ENCODE data around the gene HAUS7.

HAUS7 gene

GRCh38 chrX:153446950-153447580 is 23.3 kb downstream of the HAUS7 start:
- Histone ChIP-seq H3K9ac (ENCODE audit: low read length) (no peak overlapping the region), H3K9me3 (ENCODE audit: control insufficient read depth, low read length) (no peaks in the 10 kb centered on the region), H3K4me3 (ENCODE audit: low read length) (no peak overlapping the region), H3K36me3 (ENCODE audit: control insufficient read depth, insufficient read depth, low read length) (no peaks in the 10 kb centered on the region), H3K4me1 (ENCODE audit: control insufficient read depth, insufficient read depth, low read length) (no peaks in the 10 kb centered on the region), H3K27me3 (ENCODE audit: control insufficient read depth, insufficient read depth, low read length) (no peaks in the 10 kb centered on the region)

DNA sequence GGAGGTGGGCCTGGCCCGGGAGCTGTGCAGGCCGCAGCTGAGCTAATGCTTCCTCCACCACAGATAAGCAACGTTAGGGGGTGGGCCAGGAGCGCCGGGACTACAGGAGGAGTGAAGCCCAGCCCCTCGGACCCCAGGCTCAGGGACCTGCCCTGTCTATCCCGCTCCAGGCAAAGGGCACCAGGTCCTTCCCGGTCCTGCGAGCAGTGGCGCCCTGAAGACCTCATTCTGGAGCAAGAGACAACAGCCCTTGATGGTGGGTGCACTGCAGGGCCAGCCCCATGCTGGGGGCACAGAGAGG is 23.8 kb downstream of the HAUS7 start:
- no peaks in the 10 kb centered on the region for H3K9me3 ChIP-seq (ENCODE audit: control insufficient read depth, low read length)
- H3K4me1 ChIP-seq (ENCODE audit: control insufficient read depth, insufficient read depth, low read length), result no peaks in the 10 kb centered on the region
- H3K27me3 ChIP-seq (ENCODE audit: control insufficient read depth, insufficient read depth, low read length), result no peaks in the 10 kb centered on the region
- no peak overlapping the region for H3K9ac ChIP-seq (ENCODE audit: low read length)
- no peaks in the 10 kb centered on the region for H3K36me3 ChIP-seq (ENCODE audit: control insufficient read depth, insufficient read depth, low read length)
- no peak overlapping the region for H3K4me3 ChIP-seq (ENCODE audit: low read length)

DNA sequence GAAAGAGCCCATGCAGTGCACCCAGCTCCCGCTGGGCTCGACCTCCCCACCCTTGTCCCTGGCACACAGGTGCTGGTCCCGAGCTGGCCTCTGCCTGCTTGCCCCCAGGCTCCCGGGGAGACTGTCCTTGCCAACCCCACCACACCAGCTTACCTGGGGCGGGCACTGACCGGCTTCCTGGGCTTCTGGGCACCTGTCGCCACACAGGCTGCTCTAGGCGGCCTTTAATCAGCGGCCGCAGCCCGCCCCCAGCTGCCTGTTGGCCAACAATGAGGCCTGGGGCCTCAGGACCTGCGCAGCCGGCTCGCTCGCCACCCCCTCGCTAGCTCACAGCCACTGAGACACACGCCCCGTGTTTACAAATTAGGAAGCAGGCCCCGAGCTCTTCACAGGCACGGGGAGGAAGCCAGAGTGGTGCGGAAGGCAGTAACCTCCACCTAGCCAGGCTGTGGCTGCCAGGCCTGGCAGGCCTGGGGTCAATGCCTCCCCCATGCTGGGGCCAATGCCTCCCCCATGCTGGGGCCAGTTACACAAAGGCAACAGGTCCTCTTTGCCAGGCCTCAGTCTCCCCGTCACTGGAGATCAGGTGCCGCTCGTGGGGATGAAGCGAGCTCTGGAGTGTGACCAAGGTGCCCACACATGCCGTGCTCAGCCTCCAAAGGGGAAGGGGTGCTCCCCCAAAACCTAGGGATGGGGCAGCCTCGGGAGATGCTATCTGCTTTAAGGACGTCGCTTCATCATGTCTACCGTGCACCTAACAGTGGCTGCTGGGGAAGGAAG is 24.3 kb downstream of the HAUS7 start, which contains the start of gene TREX2:
Gene TREX2 (minus strand): TSS at position 201 of the 780 bp plus-strand sequence. CDS start 626 bp downstream, outside the sequence.
- Histone ChIP-seq H3K36me3 (ENCODE audit: control insufficient read depth, insufficient read depth, low read length) (no peaks in the 10 kb centered on the region), H3K4me1 (ENCODE audit: control insufficient read depth, insufficient read depth, low read length) (no peaks in the 10 kb centered on the region), H3K4me3 (ENCODE audit: low read length) (no peak within 1 kb of the TSS), H3K9ac (ENCODE audit: low read length) (no peak within 1 kb of the TSS), H3K27me3 (ENCODE audit: control insufficient read depth, insufficient read depth, low read length) (no peaks in the 10 kb centered on the region), H3K9me3 (ENCODE audit: control insufficient read depth, low read length) (no peaks in the 10 kb centered on the region)

DNA sequence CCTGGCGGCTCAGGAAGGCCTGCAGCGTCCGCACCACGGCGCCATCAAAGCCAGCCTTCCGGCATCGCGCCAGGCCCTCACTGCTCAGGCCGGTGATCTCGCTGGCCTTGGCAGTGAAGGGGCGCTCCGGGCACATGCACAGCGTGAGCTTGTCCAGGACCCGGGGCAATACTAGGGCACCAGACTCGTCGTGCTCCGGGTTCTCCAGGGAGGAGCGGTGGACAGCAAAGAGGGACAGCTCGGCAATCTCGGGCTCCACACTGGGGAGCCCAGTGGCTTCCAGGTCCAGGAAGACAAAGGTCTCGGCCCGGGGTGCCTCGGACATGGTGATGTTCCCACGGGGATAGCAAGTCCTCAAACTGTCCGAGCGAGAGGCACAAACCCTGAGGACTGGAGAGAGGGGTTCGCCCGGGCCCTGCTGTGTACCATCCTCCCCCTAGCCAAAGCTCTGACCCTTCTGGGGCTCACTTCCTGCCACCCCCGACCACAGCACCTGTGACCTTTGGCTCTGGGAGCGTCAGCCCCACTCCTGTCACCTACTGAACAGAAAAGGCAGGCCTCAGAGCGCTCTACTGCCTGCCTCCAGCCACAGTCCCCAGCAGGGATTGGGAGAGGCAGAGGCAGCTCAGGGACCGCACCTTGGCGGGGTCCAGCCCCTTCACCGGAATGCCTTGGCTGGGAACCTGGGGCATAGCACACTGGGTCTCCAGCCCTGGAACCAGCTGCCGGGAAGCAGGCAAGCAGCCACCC is 25.1 kb downstream of the HAUS7 start:
- no peaks in the 10 kb centered on the region for H3K9me3 ChIP-seq (ENCODE audit: control insufficient read depth, low read length)
- no peak overlapping the region for H3K9ac ChIP-seq (ENCODE audit: low read length)
- no peak overlapping the region for H3K4me3 ChIP-seq (ENCODE audit: low read length)
- H3K4me1 ChIP-seq (ENCODE audit: control insufficient read depth, insufficient read depth, low read length), result no peaks in the 10 kb centered on the region
- no peaks in the 10 kb centered on the region for H3K27me3 ChIP-seq (ENCODE audit: control insufficient read depth, insufficient read depth, low read length)
- no peaks in the 10 kb centered on the region for H3K36me3 ChIP-seq (ENCODE audit: control insufficient read depth, insufficient read depth, low read length)

DNA sequence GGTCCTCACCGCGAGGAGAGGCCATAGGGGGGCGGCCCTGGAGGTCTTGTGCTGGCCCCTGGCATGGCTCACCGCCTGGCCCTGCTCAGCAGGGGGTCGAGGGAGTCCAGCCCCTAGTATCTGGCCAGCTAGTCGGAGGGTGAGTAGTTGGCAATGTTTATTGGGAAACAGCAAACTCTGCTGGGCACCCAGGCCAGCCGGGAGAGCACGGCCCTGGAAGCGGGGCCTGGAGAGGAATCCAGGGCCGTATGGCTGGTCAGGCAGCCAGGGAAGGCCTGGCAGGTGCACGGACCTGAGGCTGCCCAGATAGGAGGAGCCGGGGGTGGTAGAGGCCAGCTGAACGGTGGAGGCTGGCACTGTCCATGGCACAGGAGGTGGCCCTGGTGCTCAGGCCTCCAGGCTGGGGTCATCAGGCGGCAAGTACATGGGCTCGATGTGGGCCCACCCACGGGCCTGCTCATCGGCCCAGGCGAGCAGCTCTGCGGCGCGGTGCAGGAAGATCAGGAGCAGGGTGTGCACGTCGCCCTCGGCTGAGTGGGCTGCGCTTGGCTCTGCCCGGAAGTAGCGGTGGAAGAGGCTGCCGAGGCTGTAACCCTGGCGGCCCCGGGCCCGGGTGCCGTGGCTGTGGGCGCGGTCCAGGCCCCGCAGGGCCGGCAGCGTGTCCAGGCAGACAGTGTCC is 25.9 kb downstream of the HAUS7 start:
- H3K36me3 ChIP-seq (ENCODE audit: control insufficient read depth, insufficient read depth, low read length), result no peaks in the 10 kb centered on the region

GRCh38 chrX:153443476-153444332 is 26.7 kb downstream of the HAUS7 start:
- Histone ChIP-seq H3K4me3 (ENCODE audit: low read length) (no peak overlapping the region), H3K4me1 (ENCODE audit: control insufficient read depth, insufficient read depth, low read length) (no peaks in the 10 kb centered on the region), H3K9me3 (ENCODE audit: control insufficient read depth, low read length) (no peaks in the 10 kb centered on the region), H3K9ac (ENCODE audit: low read length) (no peak overlapping the region), H3K27me3 (ENCODE audit: control insufficient read depth, insufficient read depth, low read length) (no peaks in the 10 kb centered on the region), H3K36me3 (ENCODE audit: control insufficient read depth, insufficient read depth, low read length) (no peaks in the 10 kb centered on the region)

More for the DNA sequence above, 25.9 kb downstream of the HAUS7 start:
- H3K9ac ChIP-seq (ENCODE audit: low read length), result no peak overlapping the region
- H3K9me3 ChIP-seq (ENCODE audit: control insufficient read depth, low read length), result no peaks in the 10 kb centered on the region
- no peaks in the 10 kb centered on the region for H3K27me3 ChIP-seq (ENCODE audit: control insufficient read depth, insufficient read depth, low read length)
- H3K4me3 ChIP-seq (ENCODE audit: low read length), result no peak overlapping the region
- no peaks in the 10 kb centered on the region for H3K4me1 ChIP-seq (ENCODE audit: control insufficient read depth, insufficient read depth, low read length)

- H3K9ac ChIP-seq (ENCODE audit: low read length), result no peak overlapping the region
- H3K27me3 ChIP-seq (ENCODE audit: control insufficient read depth, insufficient read depth, low read length), result no peaks in the 10 kb centered on the region
- H3K9me3 ChIP-seq (ENCODE audit: control insufficient read depth, low read length), result no peaks in the 10 kb centered on the region
- H3K4me1 ChIP-seq (ENCODE audit: control insufficient read depth, insufficient read depth, low read length), result no peaks in the 10 kb centered on the region
- no peak overlapping the region for H3K4me3 ChIP-seq (ENCODE audit: low read length)
- no peaks in the 10 kb centered on the region for H3K36me3 ChIP-seq (ENCODE audit: control insufficient read depth, insufficient read depth, low read length)
Measured at GRCh38 chrX:153442463-153442862, 27.9 kb downstream of the HAUS7 start.

DNA sequence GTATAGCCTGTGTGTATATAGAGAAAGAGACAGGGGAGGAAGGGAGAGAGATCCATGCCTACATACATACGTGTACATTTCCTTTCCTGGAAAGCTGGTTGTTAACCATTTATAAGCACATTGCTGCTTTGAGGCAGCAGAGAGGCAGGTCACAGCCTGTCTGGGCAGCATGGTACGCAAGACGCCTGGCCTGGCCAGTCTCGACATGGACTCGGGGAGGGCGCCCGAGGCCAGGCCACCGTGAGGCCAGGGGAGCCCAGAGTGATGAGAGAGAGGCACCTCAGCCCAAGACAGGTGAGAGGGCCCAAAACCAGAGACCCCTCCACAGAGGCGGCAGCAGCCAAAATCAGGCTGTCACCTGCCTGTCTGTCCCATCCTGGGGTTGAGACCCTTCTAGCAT is 28.4 kb downstream of the HAUS7 start:
- Histone ChIP-seq H3K4me3 (ENCODE audit: low read length) (no peak overlapping the region), H3K4me1 (ENCODE audit: control insufficient read depth, insufficient read depth, low read length) (no peaks in the 10 kb centered on the region), H3K27me3 (ENCODE audit: control insufficient read depth, insufficient read depth, low read length) (no peaks in the 10 kb centered on the region), H3K9me3 (ENCODE audit: control insufficient read depth, low read length) (no peaks in the 10 kb centered on the region), H3K36me3 (ENCODE audit: control insufficient read depth, insufficient read depth, low read length) (no peaks in the 10 kb centered on the region), H3K9ac (ENCODE audit: low read length) (no peak overlapping the region)

- H3K4me1 ChIP-seq (ENCODE audit: control insufficient read depth, insufficient read depth, low read length), result no peaks in the 10 kb centered on the region
- no peaks in the 10 kb centered on the region for H3K36me3 ChIP-seq (ENCODE audit: control insufficient read depth, insufficient read depth, low read length)
- H3K9me3 ChIP-seq (ENCODE audit: control insufficient read depth, low read length), result no peaks in the 10 kb centered on the region
- no peaks in the 10 kb centered on the region for H3K27me3 ChIP-seq (ENCODE audit: control insufficient read depth, insufficient read depth, low read length)
- H3K9ac ChIP-seq (ENCODE audit: low read length), result no peak overlapping the region
- no peak overlapping the region for H3K4me3 ChIP-seq (ENCODE audit: low read length)
Measured at GRCh38 chrX:153441296-153441695, 29.1 kb downstream of the HAUS7 start.

DNA sequence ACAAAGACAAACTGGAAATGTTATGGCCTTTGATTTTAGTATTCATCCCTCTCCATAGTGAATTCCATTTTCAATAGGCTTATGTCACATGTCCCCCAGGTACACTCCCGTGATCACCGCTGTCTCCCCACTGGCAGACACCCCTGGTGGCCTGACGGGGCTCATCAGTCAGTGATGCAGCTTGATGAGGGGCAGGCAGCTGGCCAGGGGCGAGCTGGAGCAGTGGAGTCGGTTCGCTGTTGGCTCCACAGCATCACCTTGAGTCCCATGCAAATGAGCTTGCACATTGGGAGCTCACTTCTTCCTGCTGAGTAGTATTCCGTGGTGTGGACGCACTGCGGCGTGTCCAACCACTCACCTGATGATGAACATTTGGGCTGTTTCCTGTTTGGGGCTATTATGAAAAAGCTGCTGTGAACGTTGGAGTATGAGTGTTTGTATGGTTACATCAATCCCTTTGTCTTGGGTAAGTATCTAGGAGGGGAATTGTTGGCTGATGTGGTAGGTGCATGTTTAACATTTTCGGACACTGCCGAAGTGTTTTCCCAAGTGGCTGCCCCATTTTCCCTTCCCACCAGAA is 29.7 kb downstream of the HAUS7 start:
- H3K4me1 ChIP-seq (ENCODE audit: control insufficient read depth, insufficient read depth, low read length), result no peaks in the 10 kb centered on the region
- no peaks in the 10 kb centered on the region for H3K9me3 ChIP-seq (ENCODE audit: control insufficient read depth, low read length)
- no peaks in the 10 kb centered on the region for H3K27me3 ChIP-seq (ENCODE audit: control insufficient read depth, insufficient read depth, low read length)
- H3K36me3 ChIP-seq (ENCODE audit: control insufficient read depth, insufficient read depth, low read length), result no peaks in the 10 kb centered on the region
- H3K4me3 ChIP-seq (ENCODE audit: low read length), result no peak overlapping the region
- H3K9ac ChIP-seq (ENCODE audit: low read length), result no peak overlapping the region

DNA sequence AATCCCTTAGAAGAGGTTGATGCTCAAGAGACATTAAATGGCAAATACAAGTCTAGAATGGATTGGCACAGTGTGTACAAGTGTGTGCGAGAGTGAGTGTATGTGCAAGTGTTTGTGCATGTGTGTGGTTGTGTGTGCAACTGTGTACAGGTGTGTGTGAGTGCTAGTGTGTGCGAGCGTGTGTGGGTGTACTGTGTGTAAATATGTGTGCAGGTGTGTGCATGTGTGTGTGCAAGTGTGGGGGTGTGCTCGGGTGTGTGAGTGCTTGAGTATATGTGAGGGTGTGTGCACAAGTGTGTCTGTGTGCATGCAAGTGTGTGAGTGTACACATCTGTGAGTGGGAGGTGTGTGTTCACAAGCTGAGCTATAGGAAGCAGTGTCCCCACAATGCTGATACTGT is 30.4 kb downstream of the HAUS7 start:
- H3K9me3 ChIP-seq (ENCODE audit: control insufficient read depth, low read length), result no peaks in the 10 kb centered on the region
- H3K4me3 ChIP-seq (ENCODE audit: low read length), result no peak overlapping the region
- H3K4me1 ChIP-seq (ENCODE audit: control insufficient read depth, insufficient read depth, low read length), result no peaks in the 10 kb centered on the region
- H3K36me3 ChIP-seq (ENCODE audit: control insufficient read depth, insufficient read depth, low read length), result no peaks in the 10 kb centered on the region
- no peak overlapping the region for H3K9ac ChIP-seq (ENCODE audit: low read length)
- H3K27me3 ChIP-seq (ENCODE audit: control insufficient read depth, insufficient read depth, low read length), result no peaks in the 10 kb centered on the region

Measured in mucosa of stomach (tissue), 1 donor.